A172 (cell line): Measurements from ENCODE around the gene NLK. TPM values are rescaled to one million over a fixed set of nuclear protein-coding genes. Genes with fewer than 3 reads are reported as not detected.

Experiments used
- DNase-seq: peaks from one replicate; pipeline ENCODE4 v3.0.0-alpha.2; 2015; ENCODE audit warnings: low spot score
- total RNA-seq: library from RNA; depleted of rRNA; stranded (reverse); fragments of >200 nt; shearing (Covaris generic); gene quantifications from 2 replicates; pipeline ENCODE4 v1.2.3, GENCODE V29; 2014

NLK gene
- total RNA-seq, 1 experiment from 2014 or later, result 18.5 TPM

DNA sequence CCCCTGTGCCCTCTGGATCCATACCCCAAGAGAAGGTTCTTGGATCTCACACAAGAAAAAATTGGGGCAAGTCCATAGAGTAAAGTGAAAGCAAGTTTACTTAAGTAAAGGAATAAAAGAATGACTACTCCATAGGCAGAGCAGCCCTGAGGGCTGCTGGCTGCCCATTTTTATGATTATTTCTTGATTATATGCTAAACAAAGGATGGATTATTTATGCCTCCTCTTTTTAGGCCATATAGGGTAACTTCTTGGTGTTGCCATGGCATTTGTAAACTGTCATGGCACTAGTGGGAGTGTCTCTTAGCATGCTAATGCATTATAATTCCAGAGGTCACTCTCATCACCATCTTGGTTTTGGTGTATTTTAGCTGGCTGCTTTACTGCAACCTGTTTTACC is 70.8 kb downstream of the NLK start:
- no peak for DNase-seq

DNA sequence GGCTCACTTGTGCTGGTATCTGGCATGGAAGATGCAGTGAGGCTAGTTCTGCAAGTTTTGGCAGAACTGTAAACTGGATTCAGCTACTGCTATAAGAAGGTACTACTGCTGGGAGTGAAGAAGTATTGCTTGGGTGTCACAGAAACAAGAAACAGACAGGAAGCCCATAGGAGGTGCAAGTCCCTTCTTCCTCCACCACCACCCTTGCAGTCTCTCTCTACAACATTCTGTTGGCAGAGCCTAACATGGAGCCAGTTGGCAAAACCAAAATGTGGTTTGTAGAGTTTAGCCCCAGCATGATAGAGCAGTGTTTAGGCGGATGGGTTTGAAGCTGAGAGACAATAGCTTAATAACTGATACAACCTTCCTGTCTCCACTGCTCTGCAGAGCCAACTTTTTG is 72.6 kb downstream of the NLK start:
- no peak for DNase-seq

- DNase-seq, result no peak
Observed at GRCh38 chr17:28117304-28117703, 74.8 kb downstream of the NLK start.

- no peak for DNase-seq
Observed at GRCh38 chr17:28118362-28118761, 75.9 kb downstream of the NLK start.

- DNase-seq, result no peak
Observed at GRCh38 chr17:28119046-28119445, 76.6 kb downstream of the NLK start.

DNA sequence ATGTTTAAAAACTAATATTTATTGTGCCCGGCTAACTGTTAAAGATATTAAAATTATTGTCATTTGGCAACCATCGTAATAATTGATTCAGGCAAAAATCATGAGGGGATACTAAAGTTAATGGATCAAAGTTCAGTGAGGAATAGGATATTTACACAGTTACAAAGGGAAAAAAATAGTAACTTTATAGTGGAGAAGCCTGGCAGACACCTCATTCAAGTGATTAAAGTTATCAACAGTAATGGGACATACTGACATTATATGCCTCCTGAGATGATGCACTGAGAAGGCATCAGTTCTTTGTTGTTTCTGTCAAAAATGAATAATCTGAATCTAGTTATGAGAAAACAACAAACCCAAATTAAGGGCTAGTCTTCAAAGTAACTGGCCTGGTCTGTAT is 77.1 kb downstream of the NLK start:
- DNase-seq, result no peak

DNA sequence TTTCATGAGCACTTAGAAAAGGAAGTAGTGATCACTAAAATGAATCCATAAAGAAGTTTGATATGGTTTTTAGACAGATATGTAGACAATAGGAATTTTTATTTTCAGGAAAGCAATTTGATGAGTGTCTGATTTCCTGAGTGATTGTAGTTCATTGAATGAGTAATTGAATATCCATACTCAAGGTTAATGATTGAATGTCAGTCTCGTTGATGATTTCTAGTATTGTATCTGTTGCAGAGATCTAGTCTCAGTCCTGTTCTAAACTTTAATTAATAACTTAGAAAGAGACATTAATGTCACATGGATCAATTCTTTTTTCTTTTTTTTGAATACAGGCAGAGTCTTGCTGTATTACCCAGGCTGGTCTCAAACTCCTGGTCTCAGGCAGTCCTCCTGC is 78.3 kb downstream of the NLK start:
- DNase-seq, result no peak

- peak; percentile 14 for DNase-seq
Observed at GRCh38 chr17:28124962-28125361, 82.5 kb downstream of the NLK start.

GRCh38 chr17:28125526-28126378 is 83.3 kb downstream of the NLK start:
- DNase-seq, result no peak

- DNase-seq, result no peak
Observed at GRCh38 chr17:28127196-28127595, 84.7 kb downstream of the NLK start.

GRCh38 chr17:28128779-28129178 is 86.3 kb downstream of the NLK start:
- DNase-seq, result no peak

GRCh38 chr17:28130472-28130871 is 88.0 kb downstream of the NLK start:
- DNase-seq, result no peak

DNA sequence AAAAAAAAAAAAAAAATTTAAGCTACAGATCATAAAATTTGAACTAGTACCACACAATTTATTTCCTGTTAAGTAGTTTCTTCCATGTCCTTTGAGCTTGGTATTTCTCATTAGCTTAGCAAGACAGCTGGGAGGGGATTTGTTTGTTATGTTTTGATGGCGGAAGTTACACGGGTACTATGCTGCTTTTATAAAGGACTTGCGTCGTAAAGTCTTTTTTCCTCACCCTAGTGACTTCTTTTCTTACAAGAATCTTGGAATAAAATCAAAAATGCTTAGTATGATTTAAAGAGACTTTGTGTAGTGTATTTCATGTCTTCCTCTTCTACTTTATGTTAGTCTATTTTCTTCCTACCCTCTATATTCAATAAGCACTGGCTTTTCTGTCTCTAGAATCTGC is 89.1 kb downstream of the NLK start:
- DNase-seq, result no peak

DNA sequence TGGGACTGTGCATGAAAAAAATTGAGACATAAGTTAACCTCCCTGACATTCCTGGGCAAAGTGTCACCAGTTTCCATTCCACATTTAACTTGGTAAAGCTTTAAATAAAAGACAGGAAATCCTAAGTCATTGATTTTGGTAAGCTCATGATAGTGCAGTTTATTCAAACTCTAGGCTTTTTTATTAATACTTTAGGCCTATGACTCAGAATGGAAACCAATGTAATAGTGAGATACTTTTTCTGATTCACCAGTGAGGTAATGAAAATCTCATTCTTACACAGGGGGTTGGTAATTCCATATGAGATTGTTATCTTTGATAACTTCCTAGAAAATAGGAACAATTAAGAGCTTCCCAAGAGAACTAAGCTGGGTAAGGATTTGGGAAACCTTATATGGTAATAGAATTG is 91.1 kb downstream of the NLK start:
- DNase-seq, result peak; percentile 83

DNA sequence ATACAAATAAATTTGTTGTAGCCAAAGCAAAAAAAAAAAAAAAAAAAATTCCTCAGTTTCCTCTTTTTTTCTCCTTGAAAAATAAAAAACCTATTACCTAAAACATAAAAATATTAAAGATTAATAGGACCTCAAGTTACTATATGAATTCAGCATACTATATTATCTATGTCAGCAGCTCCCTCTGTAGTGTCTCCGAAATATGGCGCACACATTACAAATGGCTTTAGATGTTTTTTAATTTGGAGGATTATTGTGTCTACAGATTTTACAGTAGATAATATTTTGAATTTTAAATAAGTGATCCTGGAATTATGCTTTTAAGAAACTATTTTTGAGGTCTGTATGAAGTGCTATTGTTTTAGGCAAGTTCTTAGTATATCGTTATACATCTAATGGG is 94.4 kb downstream of the NLK start:
- no peak for DNase-seq

DNA sequence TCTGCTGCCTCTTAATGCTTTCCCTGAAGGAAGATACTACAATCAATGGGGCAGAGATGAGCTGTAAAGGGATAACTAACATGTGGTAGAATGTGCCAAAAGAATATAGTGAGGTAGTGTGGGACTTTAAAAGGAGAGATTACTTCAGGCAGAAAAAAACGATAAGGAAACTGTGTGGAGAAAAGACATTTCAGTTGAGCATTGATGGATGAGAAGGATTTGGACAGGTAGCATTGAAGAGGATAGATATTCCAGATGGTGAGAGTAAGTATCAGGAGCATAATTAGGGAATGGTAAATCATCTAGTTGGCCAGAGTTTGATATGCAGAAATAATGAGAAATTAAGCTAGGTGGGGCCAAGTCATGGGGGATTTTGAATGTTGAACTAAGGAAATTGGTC is 97.3 kb downstream of the NLK start:
- no peak for DNase-seq

DNA sequence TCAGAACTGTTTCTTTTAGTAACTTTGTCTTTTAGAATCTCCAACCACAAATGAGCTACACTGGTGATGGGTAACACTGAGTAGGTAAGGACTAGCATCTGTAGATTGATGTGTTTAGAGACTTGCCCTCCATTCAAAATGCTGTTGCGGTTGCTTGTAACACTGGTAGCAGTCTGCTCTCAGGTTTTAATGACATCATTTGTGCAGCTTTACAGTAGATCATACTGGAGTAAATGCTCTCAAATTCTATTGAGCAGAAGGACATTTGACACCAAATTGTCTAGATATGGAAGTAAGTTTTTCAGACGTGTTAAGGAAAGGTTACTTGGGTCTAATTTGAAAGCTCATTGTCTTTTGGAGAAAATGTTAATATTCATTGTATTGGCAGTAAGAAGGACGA is 98.8 kb downstream of the NLK start:
- no peak for DNase-seq

DNA sequence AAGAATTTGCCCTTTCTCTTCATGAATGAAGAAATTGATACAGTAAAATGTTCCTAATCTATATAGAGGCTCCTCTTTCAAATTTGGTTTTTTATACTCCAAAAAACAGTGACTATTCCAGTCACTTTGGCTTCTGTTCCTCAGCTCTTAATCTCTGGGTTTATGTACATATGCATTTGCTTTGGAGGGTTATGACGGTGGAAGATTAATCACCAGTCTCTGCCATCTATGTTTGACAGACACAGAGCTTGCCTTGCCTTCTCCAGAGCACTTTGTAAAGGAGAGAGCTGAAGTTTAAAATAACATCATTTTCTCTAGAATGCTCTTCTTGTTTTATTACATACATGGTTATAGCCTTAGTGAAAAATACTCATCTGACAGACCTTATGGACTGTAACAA is 99.3 kb downstream of the NLK start:
- DNase-seq, result no peak

GRCh38 chr17:28142305-28142704 is 99.8 kb downstream of the NLK start:
- DNase-seq, result no peak

DNA sequence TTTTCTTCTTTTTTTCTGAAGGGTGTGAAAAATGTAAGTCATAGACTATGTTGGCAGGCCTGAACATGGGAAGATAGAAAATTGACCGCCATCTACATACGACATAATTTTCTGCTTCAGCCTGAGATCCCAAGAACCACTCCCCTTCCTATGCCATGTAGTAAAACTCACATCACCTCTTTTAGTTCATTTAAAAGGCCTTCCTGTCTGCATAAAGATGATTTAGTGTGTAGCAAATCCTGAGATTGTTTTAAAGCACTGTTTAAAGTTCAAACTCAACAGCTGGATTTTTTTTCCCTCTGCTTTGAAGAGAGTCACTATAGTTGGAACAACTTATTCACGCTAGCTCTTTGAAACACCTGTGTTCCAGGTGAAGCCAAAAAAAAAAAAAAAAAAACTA is 101.5 kb downstream of the NLK start:
- no peak for DNase-seq

GRCh38 chr17:28145348-28145747 is 102.9 kb downstream of the NLK start:
- peak; percentile 57 for DNase-seq

GRCh38 chr17:28147017-28147416 is 104.5 kb downstream of the NLK start:
- no peak for DNase-seq

DNA sequence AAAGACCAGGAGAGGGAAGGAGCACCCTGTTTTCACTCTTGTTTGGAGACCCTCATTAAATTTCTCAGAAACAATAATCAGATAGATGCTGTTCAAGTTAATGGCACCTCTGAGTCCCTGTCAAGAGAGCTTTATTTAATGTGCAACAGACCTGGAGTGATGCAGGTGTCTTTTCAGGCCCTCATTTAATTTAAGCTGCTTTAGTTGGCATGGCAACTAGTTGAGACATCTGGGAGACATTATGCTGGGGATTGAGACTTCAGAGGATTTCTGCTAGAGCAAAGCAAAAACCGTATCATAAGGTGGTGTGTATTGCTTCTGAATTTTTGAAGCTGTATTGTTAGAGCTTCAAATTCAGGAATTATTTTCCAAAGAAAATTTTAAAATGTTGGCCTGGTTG is 108.5 kb downstream of the NLK start:
- DNase-seq, result no peak

GRCh38 chr17:28154214-28154613 is 111.7 kb downstream of the NLK start:
- no peak for DNase-seq
